KMS-11 (cell line): ENCODE data around the gene PTPRN2.

Experiments used
- H2AFZ ChIP-seq: fragments of 200-600 bp; sonication (generic); 2 replicates; pipeline ENCODE4 v1.6.1; 2016; ENCODE audit warnings: antibody characterized with exemption, mixed run types, low read depth
- H3K27ac ChIP-seq: fragments of 200-600 bp; sonication (generic); 2 replicates; pipeline ENCODE4 v1.6.1; 2016; ENCODE audit warnings: mild to moderate bottlenecking, mixed run types
- H3K27me3 ChIP-seq: fragments of 200-600 bp; sonication (generic); 2 replicates; pipeline ENCODE4 v1.6.1; 2017; ENCODE audit warnings: mild to moderate bottlenecking, low read depth, mixed run types, moderate library complexity; ENCODE audit not compliant: insufficient read depth
- H3K36me3 ChIP-seq: fragments of 200-600 bp; sonication (generic); 2 replicates; pipeline ENCODE4 v1.6.1; 2017; ENCODE audit warnings: mild to moderate bottlenecking, mixed run types; ENCODE audit not compliant: insufficient read depth
- H3K4me1 ChIP-seq: fragments of 200-600 bp; sonication (generic); 2 replicates; pipeline ENCODE4 v1.6.1; 2016; ENCODE audit warnings: mild to moderate bottlenecking, low read depth, mixed run types; ENCODE audit not compliant: poor library complexity, severe bottlenecking
- H3K4me2 ChIP-seq: fragments of 200-600 bp; sonication (generic); 2 replicates; pipeline ENCODE4 v1.7.0; 2016; ENCODE audit warnings: mild to moderate bottlenecking, mixed run types
- H3K4me3 ChIP-seq: fragments of 200-600 bp; sonication (generic); IDR thresholded peaks from 2 replicates; pipeline ENCODE4 v1.6.1; 2017; ENCODE audit warnings: low read depth, low read length, mixed read lengths; ENCODE audit not compliant: insufficient read depth
- H3K79me2 ChIP-seq: fragments of 200-600 bp; sonication (generic); 2 replicates; pipeline ENCODE4 v1.6.1; 2016; ENCODE audit warnings: low read depth, mixed run types; ENCODE audit not compliant: insufficient read depth
- H3K9ac ChIP-seq: fragments of 200-600 bp; sonication (generic); 2 replicates; pipeline ENCODE4 v1.6.1; 2016; ENCODE audit warnings: mild to moderate bottlenecking, mixed run types
- H4K20me1 ChIP-seq: fragments of 200-600 bp; sonication (generic); 2 replicates; pipeline ENCODE4 v1.6.1; 2016; ENCODE audit warnings: mild to moderate bottlenecking, mixed run types; ENCODE audit not compliant: insufficient read depth
- CTCF ChIP-seq: fragments of 200-600 bp; sonication (generic); conservative IDR thresholded peaks from 2 replicates; pipeline ENCODE4 v1.6.1; 2017; ENCODE audit warnings: low read depth, mild to moderate bottlenecking, antibody characterized with exemption, low read length, moderate library complexity, mixed read lengths

PTPRN2 gene

GRCh38 chr7:157559596-157560257 lies 1027.9 kb downstream of the PTPRN2 start:
- Histone ChIP-seq H3K4me2 (no peak overlapping the region), H3K36me3 (no peaks in the 10 kb centered on the region), H3K27ac (no peak overlapping the region), H2AFZ (no peak overlapping the region), H3K9ac (no peak overlapping the region), H3K4me3 (no peak overlapping the region), H3K4me1 (no peaks in the 10 kb centered on the region), H3K27me3 (peaks cover 8% of the 10 kb centered on the region; the same call in 1 of the 2 replicates), H3K79me2 (no peaks in the 10 kb centered on the region), H4K20me1 (no peaks in the 10 kb centered on the region)
- no peak for TF ChIP-seq CTCF

- Histone ChIP-seq H3K9ac (no peak overlapping the region), H3K4me3 (no peak overlapping the region), H3K27me3 (0 out of 2 replicates have a peak, but pooled peaks cover 5% of the 10 kb centered on the region), H3K4me2 (no peak overlapping the region), H3K79me2 (no peaks in the 10 kb centered on the region), H3K4me1 (no peaks in the 10 kb centered on the region), H3K36me3 (no peaks in the 10 kb centered on the region), H3K27ac (no peak overlapping the region), H2AFZ (no peak overlapping the region), H4K20me1 (no peaks in the 10 kb centered on the region)
- TF ChIP-seq CTCF = no peak
Measured at GRCh38 chr7:157558875-157559595, 1028.6 kb downstream of the PTPRN2 start.

GRCh38 chr7:157558516-157558874 lies 1029.1 kb downstream of the PTPRN2 start:
- TF ChIP-seq CTCF = no peak
- Histone ChIP-seq H3K27ac (no peak overlapping the region), H3K4me2 (no peak overlapping the region), H4K20me1 (no peaks in the 10 kb centered on the region), H3K79me2 (no peaks in the 10 kb centered on the region), H3K4me1 (no peaks in the 10 kb centered on the region), H3K27me3 (peaks cover 5% of the 10 kb centered on the region; the same call in 1 of the 2 replicates), H3K4me3 (no peak overlapping the region), H3K9ac (no peak overlapping the region), H3K36me3 (no peaks in the 10 kb centered on the region), H2AFZ (no peak overlapping the region)

- Histone ChIP-seq H2AFZ (no peak overlapping the region), H3K4me3 (no peak overlapping the region), H4K20me1 (no peaks in the 10 kb centered on the region), H3K27ac (no peak overlapping the region), H3K4me1 (no peaks in the 10 kb centered on the region), H3K79me2 (no peaks in the 10 kb centered on the region), H3K9ac (no peak overlapping the region), H3K4me2 (no peak overlapping the region), H3K36me3 (no peaks in the 10 kb centered on the region), H3K27me3 (peaks cover 5% of the 10 kb centered on the region; the same call in 1 of the 2 replicates)
- no peak for TF ChIP-seq CTCF
Measured at GRCh38 chr7:157558061-157558460, 1029.6 kb downstream of the PTPRN2 start.
